HG03095 (cell line): ENCODE data around the gene BCAP31.
A peak's percentile ranks its signal among the peaks of the same experiment; 100 is the strongest.
"Not testable (repeated sequence)": the region's sequence is repeated elsewhere in the genome, so short reads cannot be mapped to it uniquely, and the experiment has no call there.

Experiments
- ATAC-seq: cut with Tn5 transposase; IDR thresholded peaks from one replicate; pipeline ENCODE4 v1.9.1; 2021; ENCODE audit warnings: moderate library complexity; ENCODE audit not compliant: unreplicated experiment

Gene BCAP31

GRCh38 chrX:153736071-153736820 lies 12.1 kb upstream of the BCAP31 start:
- no peak for ATAC-seq

- no peak for ATAC-seq
Observed at GRCh38 chrX:153735274-153735673, 11.1 kb upstream of the BCAP31 start.

DNA sequence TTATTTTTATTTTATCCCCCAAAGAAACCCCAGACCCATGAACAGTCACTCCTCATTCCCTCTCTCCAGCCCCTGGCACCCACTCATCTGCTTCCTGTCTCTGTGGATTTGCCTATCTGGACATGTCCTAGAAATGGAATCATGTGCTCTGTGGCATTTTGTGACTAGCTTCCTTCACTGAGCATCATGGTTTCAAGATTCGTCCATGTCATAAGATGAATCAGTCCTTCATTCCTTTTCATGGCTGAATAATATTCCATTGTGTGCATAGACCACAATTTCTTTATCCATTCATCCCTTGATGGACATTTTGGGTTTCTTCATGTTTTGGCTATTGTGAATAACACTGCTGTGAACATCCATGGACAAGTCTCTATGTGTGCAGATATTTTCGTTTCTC lies 10.7 kb upstream of the BCAP31 start:
- ATAC-seq: no peak

GRCh38 chrX:153733651-153734240 lies 9.6 kb upstream of the BCAP31 start:
- no peak for ATAC-seq

DNA sequence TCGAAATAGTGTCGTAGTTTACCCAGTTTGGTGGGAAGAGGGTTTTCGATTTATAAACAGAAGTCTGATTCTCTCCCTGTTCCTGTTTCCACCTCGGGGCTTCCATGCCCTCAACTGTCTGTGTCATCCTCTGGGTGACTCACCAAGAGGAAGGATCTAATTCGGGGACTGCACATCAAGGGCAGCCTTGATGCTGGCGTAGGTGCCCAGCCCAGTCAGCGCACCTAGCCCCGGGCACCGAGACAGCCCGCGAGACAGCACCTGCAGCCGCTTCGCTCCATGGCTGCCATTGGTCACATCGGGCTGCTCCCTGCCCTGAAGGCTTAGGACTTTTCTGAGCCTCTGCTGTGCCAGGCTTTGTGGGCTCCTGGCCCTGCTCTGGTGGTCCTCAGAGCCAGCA lies 8.2 kb upstream of the BCAP31 start:
- ATAC-seq: no peak

- no peak for ATAC-seq
Observed at GRCh38 chrX:153731845-153732215, 7.6 kb upstream of the BCAP31 start.

DNA sequence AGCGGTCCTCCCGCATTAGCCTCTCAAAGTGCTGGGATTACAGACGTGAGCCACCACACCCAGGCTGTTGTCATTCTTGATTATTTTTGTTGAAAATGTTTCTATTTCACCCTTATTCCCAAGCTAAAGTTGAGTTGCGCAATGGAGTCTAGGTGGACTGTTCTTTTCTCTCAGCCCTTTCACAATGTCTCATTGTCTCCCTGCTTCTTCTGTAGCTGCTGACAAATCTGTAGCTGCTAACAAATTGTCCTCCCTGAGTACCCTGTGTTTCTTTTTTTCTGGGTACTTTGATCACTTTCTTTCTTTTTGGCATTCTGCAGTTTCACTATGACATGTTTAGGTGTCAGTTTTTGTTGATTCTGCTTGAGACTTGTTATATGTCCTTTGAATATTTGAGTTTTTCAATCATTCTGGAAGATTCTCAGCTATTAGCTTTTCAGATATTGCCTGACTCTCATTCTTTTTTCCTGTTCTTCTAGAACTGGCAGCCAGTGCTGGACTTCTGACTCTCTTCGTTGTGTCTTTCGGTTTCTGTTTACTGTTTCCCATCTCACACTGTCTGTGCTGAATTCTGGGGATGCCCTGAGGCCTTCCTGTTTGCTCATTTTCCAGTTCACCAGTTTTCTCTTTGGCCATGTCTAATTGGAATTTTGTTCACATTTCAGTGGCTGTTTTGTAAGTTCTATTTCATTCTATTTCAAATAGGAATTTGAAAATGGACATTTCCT lies 7.1 kb upstream of the BCAP31 start:
- no peak for ATAC-seq

GRCh38 chrX:153730115-153730514 lies 5.9 kb upstream of the BCAP31 start:
- not testable (repeated sequence) for ATAC-seq

- ATAC-seq: no peak
Observed at GRCh38 chrX:153728951-153729631, 4.9 kb upstream of the BCAP31 start.

GRCh38 chrX:153728095-153728494 lies 3.9 kb upstream of the BCAP31 start:
- ATAC-seq: no peak

DNA sequence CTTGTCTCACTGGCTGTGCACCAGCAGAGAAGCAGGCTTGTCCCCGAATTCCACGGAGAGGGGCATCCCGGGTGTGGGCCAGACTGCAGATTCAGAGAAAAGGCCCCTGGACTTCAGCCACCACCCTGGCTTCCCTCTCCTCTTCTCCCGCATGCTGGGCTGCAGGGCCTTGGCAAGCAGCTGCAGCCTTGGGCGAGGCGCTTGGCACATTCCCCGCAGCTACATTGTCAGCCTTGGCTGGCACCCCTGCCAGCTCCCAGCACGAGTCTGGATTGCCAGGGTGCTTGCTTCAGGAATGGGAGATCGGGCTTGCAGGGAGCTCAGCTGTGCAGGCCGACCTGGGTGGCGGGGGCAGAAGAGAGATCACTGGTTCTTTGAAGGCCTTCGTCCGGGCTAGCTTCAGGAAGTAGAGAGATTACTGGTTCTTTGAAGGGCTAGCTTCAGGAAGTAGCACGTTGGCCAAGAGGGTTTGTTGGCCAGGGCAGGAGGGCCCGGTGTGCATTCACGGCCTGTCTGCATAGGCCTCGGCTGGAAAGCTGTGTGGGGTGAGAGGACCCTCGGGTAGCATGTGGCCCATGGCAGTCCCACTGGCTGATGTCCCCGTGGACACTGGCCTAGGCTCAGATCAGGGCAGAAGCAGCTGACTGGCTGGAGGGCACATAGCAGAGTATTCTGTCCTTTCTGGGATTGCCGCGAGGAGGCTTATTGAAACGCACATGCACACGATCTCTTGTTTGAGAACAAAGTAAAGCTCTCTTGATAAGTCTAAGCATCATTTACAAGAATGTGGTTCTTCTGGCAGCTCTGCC lies 3.1 kb upstream of the BCAP31 start:
- no peak for ATAC-seq

DNA sequence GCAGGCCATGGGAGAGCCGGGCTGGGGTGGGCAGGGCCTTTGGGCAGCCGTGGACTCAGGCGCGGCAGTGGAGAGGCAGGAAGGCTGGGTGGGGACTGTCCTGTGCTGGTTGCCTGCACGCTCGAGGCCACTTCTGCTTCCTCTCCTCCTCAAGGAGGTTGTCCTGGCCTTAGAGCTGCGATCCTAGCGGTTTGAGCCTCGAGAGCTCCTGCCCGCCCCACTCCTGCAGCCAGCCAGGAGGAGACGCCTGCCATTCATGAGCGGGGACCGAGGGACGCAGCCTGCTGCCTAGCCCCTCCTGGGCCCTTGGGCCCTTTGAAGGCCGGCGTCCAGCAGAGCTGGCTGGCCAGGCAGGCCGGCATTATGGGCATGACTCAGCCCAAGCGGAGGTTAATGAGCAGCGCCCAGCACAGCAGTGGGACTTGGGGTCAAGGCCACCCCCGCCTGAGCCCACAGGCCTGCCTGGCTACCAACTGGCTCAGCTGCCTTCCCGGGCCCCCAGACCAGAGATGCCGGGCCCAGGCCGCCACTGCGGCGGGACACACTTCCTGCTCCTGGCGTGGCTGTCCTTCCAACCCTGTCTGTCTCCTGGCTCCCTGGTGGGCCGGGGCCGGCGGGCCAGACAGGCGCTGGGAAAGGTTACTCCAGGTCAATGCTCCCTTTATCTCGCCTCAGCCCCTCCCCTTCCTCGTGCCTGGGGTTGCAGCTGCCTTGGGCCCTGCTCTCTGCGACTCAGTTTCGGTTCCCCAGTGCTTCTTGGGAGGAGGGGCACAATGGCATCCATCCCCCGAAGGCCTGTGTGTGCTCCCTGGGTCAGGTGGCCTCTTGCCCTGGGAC lies 2.3 kb upstream of the BCAP31 start:
- peak; percentile 48 for ATAC-seq

GRCh38 chrX:153725832-153726285 lies 1.7 kb upstream of the BCAP31 start:
- ATAC-seq: no peak

GRCh38 chrX:153725039-153725831 lies 1.0 kb upstream of the BCAP31 start:
- ATAC-seq: no peak

DNA sequence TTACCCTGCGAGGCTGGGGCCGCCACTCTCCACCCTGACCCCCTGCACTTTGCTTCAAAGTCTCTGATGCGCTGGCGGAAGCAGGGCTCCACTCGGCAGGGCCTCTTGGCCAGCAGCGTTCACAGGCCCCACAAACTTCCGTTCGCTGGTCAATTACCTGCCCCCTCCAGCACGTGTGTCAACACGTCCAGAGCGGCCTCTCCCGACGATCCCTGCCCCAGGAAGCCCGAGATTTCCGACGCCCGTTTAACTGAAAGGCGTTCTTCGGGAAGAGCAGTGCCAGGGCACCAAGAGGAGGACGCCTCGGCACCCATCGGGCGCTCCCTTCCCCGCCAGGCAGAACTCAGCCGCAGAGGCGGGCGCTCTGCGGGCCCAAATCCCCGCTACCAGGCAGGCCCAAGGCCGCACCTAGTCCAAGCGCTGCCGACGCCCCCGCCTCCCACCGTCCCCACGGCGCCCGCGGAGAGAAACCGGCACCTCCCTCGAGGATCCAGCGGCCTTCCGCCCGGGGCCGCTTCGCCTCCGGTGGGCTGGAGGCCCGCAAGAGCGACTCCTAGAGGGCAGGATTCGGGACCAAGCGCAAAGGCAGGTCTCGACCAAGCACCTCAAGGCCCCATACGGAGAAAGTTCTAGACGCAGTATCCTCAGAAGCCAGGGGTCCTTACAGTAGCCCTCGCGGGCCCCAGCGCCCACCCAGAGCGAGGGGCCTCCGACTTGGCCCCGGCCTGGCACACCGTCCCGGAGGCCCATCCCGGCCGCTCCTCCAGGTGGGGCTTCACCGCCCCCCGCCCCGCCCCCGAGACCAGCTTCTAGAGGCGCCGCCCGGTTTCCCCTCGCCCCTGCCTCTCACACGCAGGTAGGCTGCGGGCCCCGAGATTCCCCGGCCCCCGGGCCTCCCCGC lies 586 bp downstream of the BCAP31 start:
- peak; percentile 30 for ATAC-seq

- no peak for ATAC-seq
Observed at GRCh38 chrX:153722704-153723350, 1.4 kb downstream of the BCAP31 start.

DNA sequence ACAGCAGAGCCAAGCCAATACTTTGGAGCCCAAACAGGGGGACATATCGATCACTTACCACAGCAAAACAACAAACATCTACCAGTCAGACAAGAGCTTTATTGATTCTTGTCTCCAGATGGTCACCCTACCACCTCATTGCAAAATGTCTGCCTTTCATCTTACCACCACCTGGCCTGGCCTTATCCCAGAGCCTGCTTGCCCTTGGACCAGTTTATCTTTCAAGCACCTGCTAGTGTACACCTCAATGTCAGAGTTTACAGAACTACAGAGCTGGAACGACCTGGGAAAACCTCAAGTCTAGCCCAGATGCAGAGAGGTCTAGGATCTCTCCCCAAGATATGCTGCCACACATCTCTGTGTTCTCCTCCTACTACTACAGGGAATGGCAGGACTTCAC lies 4.5 kb downstream of the BCAP31 start:
- ATAC-seq: no peak
